GM12878 (cell line): ENCODE data around the gene LSM3. TPM values are rescaled to one million over a fixed set of nuclear protein-coding genes. Genes with fewer than 3 reads are reported as not detected.
A peak's percentile ranks its signal among the peaks of the same experiment; 100 is the strongest.

Source experiments
- ATF3 ChIP-seq: IDR thresholded peaks from 2 replicates; pipeline ENCODE4 v1.6.1; 2011; ENCODE audit warnings: low read depth, mild to moderate bottlenecking, low read length, moderate library complexity, borderline replicate concordance; ENCODE audit errors: extremely low read depth
- E2F8 ChIP-seq: fragments of 450-650 bp; IDR thresholded peaks from 2 replicates; pipeline ENCODE4 v1.6.1; 2018; ENCODE audit warnings: mild to moderate bottlenecking, low read depth, moderate library complexity; ENCODE audit not compliant: partially characterized antibody
- EED ChIP-seq: sonication (generic); IDR thresholded peaks from 2 replicates; pipeline ENCODE4 v1.6.1; 2016; ENCODE audit warnings: antibody characterized with exemption, low read depth
- EGR1 ChIP-seq, 2 experiments: IDR thresholded peaks; 1 replicate in 1 of 2; 2 replicates in 1 of 2; pipeline ENCODE4 v1.6.1; 2011 to 2012; ENCODE audit warnings: low read depth in 2 of 2, low read length in 2 of 2, borderline replicate concordance in 1 of 2, mild to moderate bottlenecking in 1 of 2, moderate library complexity in 1 of 2
- HCFC1 ChIP-seq: fragments of 150-350 bp; IDR thresholded peaks from 2 replicates; pipeline ENCODE4 v1.6.1; 2014; ENCODE audit warnings: low read length
- HDGF ChIP-seq: fragments of 450-650 bp; IDR thresholded peaks from 2 replicates; pipeline ENCODE4 v1.6.1; 2016; ENCODE audit warnings: antibody characterized with exemption
- MLLT1 ChIP-seq: fragments of 450-650 bp; IDR thresholded peaks from 2 replicates; pipeline ENCODE4 v1.6.1; 2016; ENCODE audit warnings: mild to moderate bottlenecking
- PAX8 ChIP-seq: fragments of 450-650 bp; IDR thresholded peaks from 2 replicates; pipeline ENCODE4 v1.6.1; 2017; ENCODE audit warnings: mild to moderate bottlenecking, moderate library complexity
- PBX3 ChIP-seq: IDR thresholded peaks from 2 replicates; pipeline ENCODE4 v1.6.1; 2011; ENCODE audit warnings: mild to moderate bottlenecking, low read depth, low read length, moderate library complexity; ENCODE audit not compliant: insufficient replicate concordance
- PKNOX1 ChIP-seq: fragments of 450-650 bp; IDR thresholded peaks from 2 replicates; pipeline ENCODE4 v1.6.1; 2016; ENCODE audit warnings: mild to moderate bottlenecking
- POU2F2 ChIP-seq: IDR thresholded peaks from 3 replicates; pipeline ENCODE4 v1.6.1; 2011; ENCODE audit warnings: low read depth, mild to moderate bottlenecking, low read length, borderline replicate concordance
- RAD21 ChIP-seq: IDR thresholded peaks from 2 replicates; pipeline ENCODE4 v1.6.1; 2011; ENCODE audit warnings: mild to moderate bottlenecking, low read depth, low read length, moderate library complexity; ENCODE audit not compliant: insufficient read depth
- RCOR1 ChIP-seq: conservative IDR thresholded peaks from 2 replicates; pipeline ENCODE4 v1.6.1; 2012; ENCODE audit warnings: low read depth, low read length, improper control_type of control experiment
- RELA ChIP-seq: fragments of 450-650 bp; IDR thresholded peaks from 2 replicates; pipeline ENCODE4 v1.8.0; 2014; ENCODE audit warnings: borderline replicate concordance; ENCODE audit not compliant: partially characterized antibody
- SMAD1 ChIP-seq: fragments of 450-650 bp; IDR thresholded peaks from 2 replicates; pipeline ENCODE4 v1.6.1; 2018; ENCODE audit warnings: mild to moderate bottlenecking, low read depth; ENCODE audit not compliant: partially characterized antibody
- SMAD5 ChIP-seq: IDR thresholded peaks from 2 replicates; pipeline ENCODE4 v1.6.1; 2016; ENCODE audit warnings: antibody characterized with exemption, low read depth
- SRF ChIP-seq, 2 experiments: IDR thresholded peaks; 2 replicates each; pipeline ENCODE4 v1.6.1; 2011; ENCODE audit warnings: low read depth in 2 of 2, low read length in 2 of 2, mild to moderate bottlenecking in 1 of 2, moderate library complexity in 1 of 2
- STAT3 ChIP-seq: IDR thresholded peaks from 2 replicates; pipeline ENCODE4 v1.6.1; 2011; ENCODE audit warnings: low read depth, low read length, improper control_type of control experiment
- TAF1 ChIP-seq: IDR thresholded peaks from 2 replicates; pipeline ENCODE4 v1.6.1; 2011; ENCODE audit warnings: mild to moderate bottlenecking, low read depth, low read length, borderline replicate concordance
- USF1 ChIP-seq: IDR thresholded peaks from 2 replicates; pipeline ENCODE4 v1.6.1; 2011; ENCODE audit warnings: borderline replicate concordance, low read depth, mild to moderate bottlenecking, moderate library complexity, mixed read lengths, low read length; ENCODE audit not compliant: insufficient read depth; ENCODE audit errors: extremely low read length
- YBX1 ChIP-seq: fragments of 450-650 bp; IDR thresholded peaks from 2 replicates; pipeline ENCODE4 v1.6.1; 2016; ENCODE audit warnings: antibody characterized with exemption
- polyA plus RNA-seq, 11 experiments: library from polyadenylated mRNA; depleted of rRNA in 4 of 11; unstranded in 6 of 11; stranded (reverse) in 5 of 11; fragments of >200 nt; fragmentation: Nextera tagmentation in 4 of 11; fragmentation: Illumina TruSeq in 1 of 11; extraction: Ambion mirVana in 4 of 11; extraction: Trizol in 1 of 11; gene quantifications; 1 replicate in 1 of 11; 2 replicates in 10 of 11; pipeline versions ENCODE4 v1.2.1 to v1.2.3, GENCODE V29; 2011 to 2016; ENCODE audit warnings: inconsistent platforms in 2 of 11, missing spikeins in 2 of 11, low read depth in 1 of 11
- total RNA-seq, 4 experiments: library from RNA; depleted of rRNA in 3 of 4; stranded (reverse); fragments of >200 nt in 3 of 4; fragmentation: Illumina TruSeq in 1 of 4; extraction: Trizol in 1 of 4; gene quantifications; 2 replicates each; pipeline versions ENCODE4 v1.2.1 to v1.2.3, GENCODE V29; 2013 to 2021

LSM3 gene
- total and polyA plus RNA-seq, 10 of the 15 experiments (the other 5 are each of a cell fraction or from before 2014, with no cell fraction given): 15.5 to 111 (median 29.1) TPM

- peak; percentile 79 for TF ChIP-seq E2F8
- peak; percentile 84 for TF ChIP-seq TAF1
- peak; percentile 74 for TF ChIP-seq MLLT1
- TF ChIP-seq SRF (IDR thresholded peaks at IDR 0.05; ENCODE audit: low read depth in 2 of 2, low read length in 2 of 2): peak in 1 of 2 experiments; percentile 29; a peak in 1 of 4 replicates
- no peak for TF ChIP-seq ATF3
- no peak for TF ChIP-seq EED
- no peak for TF ChIP-seq YBX1
- TF ChIP-seq RCOR1: peak; percentile 100
- peak; percentile 91; the same call in 1 of the 2 replicates for TF ChIP-seq HDGF
- TF ChIP-seq STAT3: no peak
- no peak for TF ChIP-seq PAX8
- TF ChIP-seq SMAD5: peak; percentile 54; the same call in 1 of the 2 replicates
- peak; percentile 36 for TF ChIP-seq PBX3
- peak in 1 of 2 experiments; percentile 62; a peak in 2 of 3 replicates for TF ChIP-seq EGR1 (IDR thresholded peaks at IDR 0.05; ENCODE audit: borderline replicate concordance in 1 of 2, low read depth in 2 of 2, low read length in 2 of 2)
- TF ChIP-seq SMAD1: peak; percentile 24
- TF ChIP-seq USF1: no peak
- TF ChIP-seq POU2F2: peak; percentile 28; the same call in 1 of the 3 replicates
- peak; percentile 93 for TF ChIP-seq PKNOX1
- TF ChIP-seq HCFC1: peak; percentile 66
- no peak for TF ChIP-seq RAD21
- TF ChIP-seq RELA: no peak
Observed at GRCh38 chr3:14178247-14179113, at the start of gene LSM3, which contains the start of gene XPC (continued).
